Dedifferentiated amniotic fluid mesenchymal stem cell (primary cell): ENCODE measurements around the gene YWHAQ.
"Not testable (repeated sequence)": the region's sequence is repeated elsewhere in the genome, so short reads cannot be mapped to it uniquely, and the experiment has no call there.

Experiments
- DNase-seq: peaks from one replicate; pipeline ENCODE4 v3.0.0-alpha.2; 2016; ENCODE audit errors: extremely low spot score

The YWHAQ gene

DNA sequence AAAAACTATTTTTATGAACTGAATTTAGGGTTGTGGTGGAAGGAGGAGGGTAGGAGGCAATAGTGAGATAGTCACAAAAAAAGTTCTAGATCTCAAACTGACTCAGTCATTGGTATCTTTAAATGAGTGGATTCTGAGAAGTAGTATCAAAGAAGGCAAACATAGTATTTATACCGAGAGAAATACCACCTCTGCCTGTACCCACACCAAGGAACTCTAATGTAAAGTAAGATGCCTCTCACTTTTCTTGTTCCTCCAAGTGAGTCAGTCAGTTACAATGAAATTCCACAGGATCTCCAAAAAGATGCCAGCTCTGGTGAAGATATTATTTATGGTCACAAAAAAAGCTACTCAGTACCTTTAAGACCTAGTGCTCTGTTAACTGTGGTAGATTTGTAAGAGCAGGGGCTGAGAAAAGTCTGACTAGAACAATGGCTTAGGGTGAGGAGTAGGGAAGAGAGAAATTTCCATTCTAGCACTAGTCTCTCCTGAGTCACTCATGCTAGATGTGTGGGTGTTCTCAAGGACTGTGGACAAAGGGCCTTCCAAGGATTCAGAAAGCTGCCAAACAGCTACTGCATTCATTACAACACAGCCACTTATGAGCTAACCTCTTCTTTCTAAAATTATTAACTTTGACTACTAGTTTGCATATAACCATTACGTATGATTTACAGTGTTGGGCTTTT lies 36.3 kb downstream of the YWHAQ start:
- peak; percentile 37 for DNase-seq

DNA sequence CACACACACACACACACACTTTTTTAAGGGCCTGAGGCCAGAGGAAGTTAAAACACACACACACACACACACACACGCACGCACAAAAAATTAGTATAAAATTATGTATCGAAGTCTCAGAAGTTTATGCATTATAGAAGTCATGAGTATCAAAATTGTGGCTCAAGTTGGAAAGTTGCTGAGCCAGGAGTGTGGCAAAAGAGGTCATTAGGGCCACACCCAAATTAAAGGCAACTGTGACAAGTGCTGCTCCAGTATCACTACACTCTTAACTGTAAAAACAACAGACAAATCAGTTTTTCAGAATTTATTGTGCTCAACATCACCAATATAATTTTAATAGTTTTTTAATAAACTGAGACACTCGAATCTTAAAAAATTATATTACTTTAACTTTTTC lies 36.9 kb downstream of the YWHAQ start:
- DNase-seq = no peak

DNA sequence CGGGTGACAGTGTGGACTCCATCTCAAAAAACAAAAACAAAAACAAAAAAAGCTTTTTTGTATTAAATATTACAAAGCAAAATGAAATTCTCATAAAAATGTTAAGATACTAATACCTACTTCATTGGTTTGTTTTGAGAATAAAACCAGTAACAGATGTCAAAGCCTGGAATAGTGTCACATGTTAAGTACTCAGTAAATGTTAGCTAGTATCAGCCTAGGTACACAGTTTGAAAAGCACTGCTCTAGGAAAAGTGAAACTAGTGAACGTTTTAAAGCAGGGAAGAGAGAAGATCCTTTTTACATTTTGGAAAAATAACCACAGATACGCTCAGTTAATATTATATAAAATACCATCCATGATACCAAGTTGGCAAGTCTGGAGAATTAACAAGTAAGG lies 38.1 kb downstream of the YWHAQ start:
- DNase-seq = no peak

DNA sequence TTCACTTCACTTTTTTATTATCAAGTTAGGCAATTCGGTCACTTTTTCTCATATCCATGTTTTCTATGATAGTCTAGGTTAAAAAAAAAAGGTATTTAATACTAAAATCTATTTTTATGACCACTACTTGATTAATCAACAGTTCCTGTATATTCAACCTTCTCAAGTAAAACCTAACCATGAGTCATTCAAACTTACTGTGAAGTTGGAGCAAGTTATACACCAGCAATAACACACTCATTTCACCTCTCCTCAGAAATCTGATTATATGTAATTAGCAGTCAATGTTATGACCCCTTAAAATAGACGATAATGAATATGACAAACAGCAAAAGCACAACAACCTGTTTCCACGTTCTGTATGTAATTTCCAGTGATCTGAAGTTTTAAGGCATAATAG lies 40.2 kb downstream of the YWHAQ start:
- DNase-seq = no peak

DNA sequence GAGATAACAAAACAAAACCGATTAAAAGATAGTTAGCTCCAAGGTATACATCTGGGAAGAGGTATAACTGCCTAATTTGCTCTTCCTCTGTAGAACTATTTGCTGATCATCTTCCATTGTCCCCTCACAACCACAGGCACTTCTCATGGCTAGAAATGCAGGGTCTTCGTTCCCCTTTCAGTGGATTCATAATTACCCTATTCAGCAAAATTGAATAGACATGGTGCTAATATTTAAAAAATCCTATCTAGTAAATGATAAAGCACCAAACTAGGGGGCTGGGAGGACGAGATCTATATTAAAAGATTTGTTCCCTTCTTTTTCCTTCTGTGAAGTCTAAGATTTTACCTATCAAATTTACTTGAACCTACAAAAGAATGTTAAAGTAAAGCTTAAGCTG lies 44.3 kb downstream of the YWHAQ start:
- DNase-seq = no peak

DNA sequence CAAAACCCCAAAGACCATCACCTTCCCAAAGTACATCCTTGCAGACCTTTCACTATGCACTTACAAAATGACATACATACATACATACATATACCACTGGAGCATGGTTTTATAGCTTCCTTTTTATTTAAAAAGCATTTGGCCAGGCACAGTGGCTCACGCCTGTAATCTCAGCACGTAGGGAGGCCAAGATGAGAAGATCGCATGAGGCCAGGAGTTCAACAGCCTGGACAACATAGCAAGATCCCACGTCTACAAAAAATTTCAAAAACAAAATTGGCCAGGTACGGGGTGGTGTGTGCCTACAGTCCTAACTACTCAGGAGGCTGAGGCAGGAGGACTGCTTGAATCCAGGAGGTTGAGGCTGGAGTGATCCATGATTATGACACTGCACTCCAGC lies 45.3 kb downstream of the YWHAQ start:
- no peak for DNase-seq

DNA sequence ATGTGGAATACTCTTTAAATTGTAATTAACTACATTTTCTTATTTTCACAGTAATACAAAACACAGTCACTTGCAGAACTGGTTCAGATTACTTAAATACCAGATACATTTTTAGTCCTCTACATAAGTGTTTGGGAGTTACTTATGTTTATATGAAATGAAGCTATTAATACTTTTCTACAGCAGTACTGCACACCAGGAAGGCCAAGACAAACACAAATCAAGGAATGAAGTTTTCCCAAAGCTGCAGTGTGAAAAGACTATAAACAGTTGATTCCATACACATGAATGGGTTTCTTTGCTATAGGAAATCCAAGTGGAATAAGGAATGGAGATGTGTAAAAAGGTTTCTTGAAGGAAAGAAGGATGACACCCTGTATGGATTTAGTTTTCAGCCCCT lies 45.9 kb downstream of the YWHAQ start:
- DNase-seq = not testable (repeated sequence)

DNA sequence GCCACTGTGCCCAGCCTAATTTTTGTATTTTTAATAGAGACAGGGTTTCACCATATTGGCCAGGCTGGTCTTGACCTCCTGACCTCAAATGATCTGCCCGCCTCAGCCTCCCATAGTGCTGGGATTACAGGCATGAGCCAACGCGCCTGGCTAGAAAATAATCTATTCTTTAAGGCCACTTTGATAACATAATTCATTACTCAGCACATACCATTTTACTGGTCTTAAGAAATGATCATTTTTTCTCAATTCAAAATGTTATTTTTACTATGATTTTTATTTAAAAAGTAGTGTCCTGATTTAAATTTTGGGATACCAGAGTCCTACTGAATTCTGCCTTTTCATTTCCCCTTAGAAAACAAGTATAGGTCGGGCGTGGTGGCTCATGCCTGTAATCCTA lies 48.2 kb downstream of the YWHAQ start:
- DNase-seq = no peak

DNA sequence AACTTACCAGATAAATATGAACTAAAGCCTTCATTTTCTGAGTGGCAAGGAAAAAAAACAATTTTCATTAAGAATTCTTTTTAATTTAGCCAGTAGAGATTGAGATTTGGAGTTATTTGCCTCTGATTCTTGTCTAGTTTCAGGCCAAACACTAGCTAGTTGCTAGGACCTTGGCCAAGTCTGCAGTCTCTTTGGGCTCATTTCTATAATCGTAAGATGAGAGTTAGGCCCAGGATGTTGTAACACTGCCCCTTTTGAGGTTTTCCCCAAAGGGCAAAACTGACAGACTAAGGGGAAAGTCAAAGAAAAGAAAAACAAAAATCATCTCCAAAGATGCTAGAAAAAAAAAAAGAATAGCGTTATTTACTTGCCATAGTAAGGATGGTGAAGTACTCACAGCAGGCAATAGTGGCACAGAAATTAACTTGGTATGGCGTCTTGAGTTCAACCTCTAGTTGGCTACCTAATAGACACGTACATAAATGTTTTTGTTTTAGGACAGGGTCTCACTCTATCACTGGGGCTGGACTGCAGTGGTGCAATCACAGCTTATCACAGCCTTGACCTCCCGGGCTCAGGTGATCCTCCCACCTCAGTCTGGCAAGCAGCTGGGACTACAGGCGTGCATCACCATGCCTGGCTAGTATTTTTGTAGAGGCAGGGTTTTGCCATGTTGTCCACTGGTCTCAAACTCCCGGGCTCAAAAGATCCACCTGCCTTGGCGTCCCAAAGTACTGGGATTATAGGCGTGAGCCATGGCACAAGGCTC lies 52.1 kb downstream of the YWHAQ start:
- DNase-seq = no peak

DNA sequence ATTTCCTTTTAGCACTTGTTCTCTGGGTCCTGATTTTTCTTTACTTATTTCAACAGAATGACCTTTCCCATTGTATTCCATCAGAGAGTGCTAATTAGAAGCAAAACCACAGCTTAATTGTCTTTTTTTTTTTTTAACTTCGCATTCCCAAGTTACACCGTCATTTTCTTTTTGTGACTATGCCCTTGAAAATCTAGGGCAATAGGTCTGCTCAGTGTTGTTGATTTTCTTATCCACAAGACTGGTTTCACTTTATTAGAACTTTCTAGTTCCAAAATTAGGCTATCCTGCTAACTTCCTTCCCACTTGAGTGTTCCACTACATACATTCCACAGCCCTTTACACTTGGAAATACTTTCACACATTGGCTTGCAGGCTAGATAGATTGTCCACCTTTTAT lies 56.5 kb downstream of the YWHAQ start:
- DNase-seq = no peak

DNA sequence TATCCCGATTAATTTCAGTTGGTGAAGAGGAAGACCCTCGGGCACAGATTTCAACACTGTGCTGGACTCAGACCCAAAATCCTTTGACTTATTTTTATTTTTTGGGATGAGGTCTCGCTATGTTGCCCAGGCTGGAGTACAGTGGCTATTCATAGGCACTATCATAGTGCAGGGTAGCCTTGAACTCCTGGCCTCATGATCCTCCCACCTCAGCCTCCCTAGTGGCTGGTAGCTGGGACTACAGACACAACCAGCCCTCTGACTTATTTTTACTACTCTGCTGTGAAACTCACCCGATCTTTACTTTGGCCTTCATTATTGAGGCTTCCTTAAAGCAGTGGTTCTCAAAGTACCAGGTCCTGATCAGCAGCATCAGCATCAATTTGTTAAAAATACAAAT lies 57.0 kb downstream of the YWHAQ start:
- no peak for DNase-seq

DNA sequence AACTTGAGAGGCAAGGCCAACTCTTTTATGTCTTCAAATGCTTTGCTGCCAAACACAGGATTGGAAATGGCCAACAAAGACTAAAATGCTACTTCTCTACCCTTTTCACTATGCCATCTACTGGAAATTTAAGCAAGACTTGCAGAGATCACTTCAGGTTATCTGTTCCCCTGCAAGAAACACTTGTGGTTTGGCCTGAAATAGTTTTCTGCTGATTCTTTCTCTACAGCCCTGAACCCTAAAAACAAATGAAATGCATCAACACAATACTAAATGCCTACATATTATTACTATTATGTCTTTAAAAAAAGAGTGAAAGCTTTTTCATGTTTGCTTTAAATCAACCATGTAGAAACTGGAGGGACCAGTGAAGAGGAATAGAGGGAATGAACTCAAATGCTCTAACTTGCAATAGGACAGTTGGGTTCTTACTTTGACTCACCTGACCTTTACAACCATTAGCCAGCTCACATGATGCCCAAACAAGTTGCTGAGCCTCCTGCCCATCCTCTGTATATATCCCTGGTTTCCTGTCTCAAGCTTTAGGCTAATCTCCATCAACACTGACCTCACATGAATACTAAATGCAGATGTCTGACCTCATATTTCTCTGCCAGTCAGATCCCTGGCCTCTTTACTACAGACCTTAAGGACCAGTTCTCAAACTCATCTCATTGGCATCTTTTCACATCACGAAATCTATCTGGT lies 57.6 kb downstream of the YWHAQ start:
- no peak for DNase-seq

DNA sequence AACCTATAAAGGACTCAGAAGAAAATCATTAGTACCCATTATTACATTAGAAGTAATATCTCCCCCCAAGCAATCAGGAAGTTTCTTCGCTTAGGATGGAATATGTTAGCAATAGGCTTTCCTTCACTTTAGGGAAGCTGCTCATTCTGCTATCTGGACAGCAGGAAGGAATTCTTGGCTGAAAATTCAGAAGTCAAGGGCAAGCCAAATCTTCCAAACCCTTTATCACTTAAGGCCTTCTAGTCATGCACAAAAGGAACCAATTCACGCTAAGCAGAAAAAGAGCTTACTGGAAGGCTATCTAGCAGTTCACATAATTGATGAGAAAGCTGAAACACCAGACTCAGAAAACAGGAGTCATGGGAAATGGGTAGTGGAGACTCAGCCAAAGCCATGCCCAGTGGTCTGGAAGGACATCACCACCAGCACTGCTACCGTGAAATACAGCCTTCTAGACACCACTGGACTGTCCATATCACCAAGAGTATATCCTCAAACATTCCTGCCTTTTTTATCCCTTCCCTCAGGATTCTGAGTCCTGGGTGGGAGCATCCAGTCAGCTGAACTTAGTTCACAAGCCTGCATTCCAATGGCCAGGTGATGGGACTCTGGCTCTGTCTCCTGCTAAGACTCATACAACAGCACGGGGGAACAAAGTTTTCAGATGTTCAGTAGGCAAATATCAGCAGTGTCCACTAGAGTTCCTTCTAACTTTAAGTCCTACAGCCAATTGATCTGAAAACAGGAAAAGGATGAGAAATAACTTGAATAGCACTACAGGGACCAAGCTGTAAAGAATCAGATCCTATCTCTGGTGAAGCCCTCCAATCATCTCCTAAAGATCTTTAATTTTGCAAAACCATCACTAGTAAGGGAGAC lies 60.4 kb downstream of the YWHAQ start:
- no peak for DNase-seq

DNA sequence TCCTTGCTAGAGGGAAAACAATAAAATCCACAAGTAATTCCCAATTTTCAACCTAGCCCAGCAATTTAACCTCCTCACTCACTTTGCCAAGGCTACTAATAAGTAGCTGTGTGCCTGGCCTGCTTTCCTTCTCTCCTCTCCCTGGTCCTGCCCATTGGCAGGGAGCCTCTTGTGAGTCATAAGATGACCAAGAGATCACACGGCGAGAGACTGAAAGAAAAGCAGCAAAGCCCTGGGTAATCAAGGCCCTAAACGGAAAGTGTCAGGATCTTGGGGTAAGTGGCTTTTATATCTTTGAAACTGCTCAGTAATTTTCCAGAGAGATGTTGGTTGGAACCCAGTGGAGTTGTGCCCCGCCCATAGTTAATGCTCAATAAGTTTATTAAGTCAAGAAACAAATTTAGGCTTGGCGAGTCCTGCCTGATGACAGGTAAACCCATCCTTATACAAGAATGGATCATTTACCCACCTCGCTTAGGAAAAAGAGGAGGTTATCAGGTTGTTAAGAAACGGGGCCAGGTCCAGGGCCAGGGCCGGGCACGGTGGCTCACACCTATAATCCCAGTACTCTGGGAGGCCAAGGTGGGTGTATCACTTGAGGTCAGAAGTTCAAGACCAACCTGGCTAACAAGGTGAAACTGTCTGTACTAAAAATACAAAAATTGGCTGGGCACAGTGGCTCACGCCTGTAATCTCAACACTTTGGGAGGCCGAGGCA lies 65.2 kb downstream of the YWHAQ start:
- DNase-seq = peak; percentile 95

DNA sequence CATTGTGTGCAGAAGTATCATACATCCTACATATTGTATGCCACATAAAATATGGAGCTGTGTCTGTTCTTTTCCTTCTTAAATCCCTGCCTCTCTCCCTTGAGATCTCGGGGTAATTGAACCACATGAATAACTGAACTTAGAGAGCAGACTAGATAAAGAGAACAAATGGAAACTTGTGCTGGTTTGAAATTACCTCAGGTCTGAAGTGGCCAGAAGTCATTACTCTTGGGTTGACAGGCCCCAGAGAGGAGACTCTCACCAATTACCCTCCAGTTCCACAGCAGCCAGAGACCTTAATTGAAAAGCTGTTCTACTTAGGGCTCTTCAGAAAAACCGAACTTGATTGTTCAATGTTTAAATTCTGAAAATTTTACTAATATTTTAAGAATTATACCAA lies 70.2 kb downstream of the YWHAQ start:
- DNase-seq = no peak

DNA sequence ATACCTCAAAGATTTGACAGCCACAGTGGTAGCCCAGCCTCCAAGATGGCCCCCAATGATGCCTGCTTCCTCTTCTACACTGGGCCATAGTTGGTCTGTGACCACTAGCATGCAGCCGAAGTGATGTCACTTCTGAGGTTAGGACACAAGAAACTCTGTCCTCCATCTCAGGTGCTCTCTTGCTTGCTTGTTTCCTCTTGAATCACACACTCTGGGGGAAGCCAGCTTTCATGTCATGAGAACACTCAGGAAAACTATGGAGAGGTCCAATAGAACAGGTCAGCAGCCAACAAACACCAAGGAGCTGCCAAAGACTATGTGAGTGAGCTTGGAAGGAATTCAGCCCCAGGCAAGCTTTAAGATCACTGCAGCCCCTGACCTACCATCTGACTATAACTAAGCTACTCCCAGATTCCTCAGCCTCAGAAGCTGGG lies 71.8 kb downstream of the YWHAQ start:
- DNase-seq = peak; percentile 93

DNA sequence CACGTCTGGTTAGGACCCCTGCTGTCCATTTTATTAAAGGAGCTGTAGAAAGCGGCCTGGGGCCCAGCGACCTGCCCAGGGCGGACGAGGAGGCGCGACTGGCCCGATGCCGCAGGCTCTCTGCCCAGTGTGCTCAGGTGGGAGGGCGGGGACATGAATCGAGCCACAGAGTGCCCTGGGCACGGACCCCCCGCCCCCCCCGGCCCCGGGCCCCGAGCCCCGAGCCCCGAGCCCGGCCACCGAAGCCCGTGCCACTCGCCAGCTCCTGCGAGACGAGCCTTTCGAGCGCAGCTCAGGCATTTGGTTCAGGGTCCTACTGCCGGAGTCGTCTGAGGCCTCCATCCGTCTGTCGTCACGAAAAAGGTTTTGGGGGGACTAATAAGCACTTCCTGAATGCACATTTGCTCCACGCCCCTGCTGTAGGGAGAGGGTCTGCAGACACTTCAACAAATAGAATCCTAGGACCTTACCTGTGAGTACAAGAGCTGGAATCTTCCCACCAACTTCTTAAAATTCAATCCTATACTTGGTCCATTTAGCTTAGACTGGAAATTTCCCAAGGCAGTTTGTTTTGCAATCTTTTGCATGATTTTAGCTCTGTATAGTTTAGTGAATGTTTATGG lies 74.6 kb downstream of the YWHAQ start:
- DNase-seq = no peak

DNA sequence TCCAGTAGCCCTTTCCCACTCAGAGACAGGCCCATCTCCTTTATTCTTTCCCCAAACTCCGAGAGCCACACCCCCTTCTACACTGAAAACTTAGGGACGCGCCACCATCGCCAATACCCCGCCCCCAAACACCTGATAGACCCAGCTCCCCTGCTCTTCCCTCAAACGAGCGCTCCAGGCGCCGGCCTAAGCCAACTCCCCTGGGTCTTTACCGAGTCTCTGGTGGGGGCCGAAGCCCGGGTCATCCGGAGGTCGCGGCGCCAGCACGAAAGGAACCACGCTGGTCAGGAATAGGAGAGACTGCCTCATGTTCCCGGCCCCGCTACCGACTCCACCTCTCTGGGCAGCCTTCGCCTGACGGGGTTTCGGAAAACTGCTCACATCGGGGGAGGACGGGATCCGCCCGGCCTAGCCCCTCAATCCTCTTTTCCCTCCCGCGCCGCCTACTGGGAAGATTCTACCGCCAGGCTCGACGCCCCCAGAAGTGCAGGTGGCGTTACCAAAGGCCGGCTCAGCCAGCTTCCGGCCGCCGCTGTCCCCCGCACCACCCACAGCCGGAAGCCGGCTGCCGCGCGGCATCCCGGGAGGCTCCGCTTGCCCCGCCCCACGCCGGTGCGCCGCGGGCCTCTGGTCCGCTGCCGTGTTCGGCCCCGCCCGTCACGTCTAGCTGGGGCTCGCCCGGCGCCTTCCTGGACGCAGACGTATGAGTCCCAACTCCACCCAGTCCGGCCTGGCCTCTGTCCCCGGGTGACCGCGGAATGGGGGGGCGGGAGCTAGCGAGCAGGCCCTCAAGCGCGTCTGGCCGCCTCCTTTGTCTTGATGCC lies 75.3 kb downstream of the YWHAQ start, which contains the start of gene ADAM17:
Gene ADAM17, minus strand, starts transcription at position 534 of the 824 bp plus-strand sequence. Its CDS starts 225 bp downstream, at position 309.
- peak; percentile 95 for DNase-seq

DNA sequence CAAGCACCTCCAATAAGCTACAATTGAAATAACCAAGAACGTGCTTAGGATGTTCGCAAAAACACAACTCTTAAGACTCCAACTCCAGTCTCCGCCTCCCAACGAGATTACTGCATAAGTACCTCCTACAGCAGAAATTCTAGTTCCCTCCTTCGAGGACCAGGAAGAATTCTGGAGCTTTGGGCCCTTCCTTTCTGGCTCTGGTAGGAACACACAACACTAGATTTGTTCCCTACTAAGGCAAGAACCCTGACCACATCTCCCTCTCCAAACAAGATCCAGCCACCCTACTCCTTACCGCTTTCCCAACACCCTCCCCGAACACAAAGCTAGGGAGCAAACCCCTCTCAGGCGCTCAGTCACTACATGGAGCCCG lies 75.9 kb downstream of the YWHAQ start:
- peak; percentile 74 for DNase-seq
